SK-N-SH treated with all-trans-retinoic acid at 6 μM for 48 hours (cell line): ENCODE data around the gene RNF126.

Experiments used
- ATAC-seq: fragments of 200-7000 bp; cut with Tn5 transposase; 3 replicates; pipeline ENCODE4 v1.9.1; 2020; ENCODE audit warnings: mild to moderate bottlenecking, moderate library complexity
- ARNTL ChIP-seq: fragments of 450-650 bp; formaldehyde crosslinking; IDR thresholded peaks from 2 replicates; pipeline ENCODE4 v1.5.0; 2020; ENCODE audit warnings: low read depth, mild to moderate bottlenecking, moderate library complexity, borderline replicate concordance
- BACH2 ChIP-seq: fragments of 250-450 bp; sonication (Bioruptor Pico); IDR thresholded peaks from 2 replicates; pipeline ENCODE4 v1.9.0; 2021; ENCODE audit warnings: mild to moderate bottlenecking, borderline replicate concordance
- CREB5 ChIP-seq: fragments of 250-450 bp; sonication (Bioruptor Pico); IDR thresholded peaks from 2 replicates; pipeline ENCODE4 v1.5.1; 2020; ENCODE audit warnings: low read depth, mild to moderate bottlenecking, moderate library complexity
- CSDC2 ChIP-seq: fragments of 250-450 bp; sonication (Bioruptor Pico); IDR thresholded peaks from 2 replicates; pipeline ENCODE4 v1.5.0; 2020; ENCODE audit warnings: mild to moderate bottlenecking, moderate library complexity
- CSRNP3 ChIP-seq: fragments of 250-450 bp; sonication (Bioruptor Pico); IDR thresholded peaks from 2 replicates; pipeline ENCODE4 v1.5.1; 2021; ENCODE audit warnings: mild to moderate bottlenecking, moderate library complexity
- ESRRG ChIP-seq: fragments of 250-450 bp; sonication (Bioruptor Pico); IDR thresholded peaks from 2 replicates; pipeline ENCODE4 v1.6.1; 2021; ENCODE audit warnings: mild to moderate bottlenecking
- GLIS3 ChIP-seq: fragments of 250-450 bp; sonication (Bioruptor Pico); IDR thresholded peaks from 2 replicates; pipeline ENCODE4 v1.5.0; 2020; ENCODE audit warnings: mild to moderate bottlenecking, moderate library complexity
- ISL1 ChIP-seq: fragments of 250-450 bp; sonication (Bioruptor Pico); IDR thresholded peaks from 2 replicates; pipeline ENCODE4 v2.1.2; 2022; ENCODE audit warnings: mild to moderate bottlenecking, moderate library complexity
- OSR1 ChIP-seq: fragments of 250-450 bp; sonication (Bioruptor Pico); IDR thresholded peaks from 2 replicates; pipeline ENCODE4 v1.8.0; 2022; ENCODE audit warnings: moderate library complexity, mild to moderate bottlenecking, inconsistent platforms
- PATZ1 ChIP-seq: fragments of 250-450 bp; sonication (Bioruptor Pico); IDR thresholded peaks from 2 replicates; pipeline ENCODE4 v1.8.0; 2020; ENCODE audit warnings: mild to moderate bottlenecking, moderate library complexity, borderline replicate concordance
- POU6F1 ChIP-seq: fragments of 250-450 bp; sonication (Bioruptor Pico); IDR thresholded peaks from 2 replicates; pipeline ENCODE4 v1.8.0; 2021; ENCODE audit warnings: low read depth, mild to moderate bottlenecking, moderate library complexity, borderline replicate concordance
- PPARA ChIP-seq: fragments of 250-450 bp; sonication (Bioruptor Pico); IDR thresholded peaks from 2 replicates; pipeline ENCODE4 v1.5.0; 2020; ENCODE audit warnings: mild to moderate bottlenecking, borderline replicate concordance
- RARB ChIP-seq: fragments of 250-450 bp; sonication (Bioruptor Pico); IDR thresholded peaks from 2 replicates; pipeline ENCODE4 v1.8.0; 2021; ENCODE audit warnings: mild to moderate bottlenecking, moderate library complexity
- SNAI2 ChIP-seq: fragments of 250-450 bp; sonication (Bioruptor Pico); IDR thresholded peaks from 2 replicates; pipeline ENCODE4 v1.5.0; 2020; ENCODE audit warnings: mild to moderate bottlenecking, moderate library complexity
- TCF4 ChIP-seq: fragments of 250-450 bp; sonication (Bioruptor Pico); IDR thresholded peaks from 2 replicates; pipeline ENCODE4 v1.8.0; 2021; ENCODE audit warnings: mild to moderate bottlenecking, moderate library complexity, borderline replicate concordance
- TOX ChIP-seq: fragments of 250-450 bp; sonication (Bioruptor Pico); IDR thresholded peaks from 2 replicates; pipeline ENCODE4 v1.8.0; 2021; ENCODE audit warnings: mild to moderate bottlenecking, moderate library complexity, borderline replicate concordance
- ZFP3 ChIP-seq: fragments of 250-450 bp; sonication (Bioruptor Pico); IDR thresholded peaks from 2 replicates; pipeline ENCODE4 v1.5.0; 2020; ENCODE audit warnings: mild to moderate bottlenecking, moderate library complexity
- ZFP30 ChIP-seq: fragments of 450-650 bp; formaldehyde crosslinking; IDR thresholded peaks from 2 replicates; pipeline ENCODE4 v1.5.0; 2022; ENCODE audit warnings: mild to moderate bottlenecking, moderate library complexity
- ZNF70 ChIP-seq: fragments of 450-650 bp; formaldehyde crosslinking; IDR thresholded peaks from 2 replicates; pipeline ENCODE4 v1.5.0; 2020; ENCODE audit warnings: mild to moderate bottlenecking, moderate library complexity
- ZNF8 ChIP-seq: fragments of 450-650 bp; formaldehyde crosslinking; IDR thresholded peaks from 2 replicates; pipeline ENCODE4 v1.5.0; 2020; ENCODE audit warnings: mild to moderate bottlenecking, moderate library complexity

Gene RNF126

GRCh38 chr19:657611-658010 is 5.4 kb downstream of the RNF126 start:
- TF ChIP-seq TOX (CRISPR knock-in tag) = no peak

GRCh38 chr19:656751-657559 is 6.1 kb downstream of the RNF126 start:
- ATAC-seq = no peak
- TF ChIP-seq OSR1 (no peak), ZNF8 (CRISPR knock-in tag) (no peak), ZFP30 (CRISPR knock-in tag) (no peak), POU6F1 (CRISPR knock-in tag) (no peak), RARB (CRISPR knock-in tag) (no peak), ZFP3 (CRISPR knock-in tag) (no peak), PATZ1 (CRISPR knock-in tag) (no peak), ZNF70 (CRISPR knock-in tag) (no peak), PPARA (CRISPR knock-in tag) (no peak), CREB5 (no peak), ESRRG (CRISPR knock-in tag) (no peak), TCF4 (CRISPR knock-in tag) (no peak), SNAI2 (CRISPR knock-in tag) (no peak), BACH2 (CRISPR knock-in tag) (no peak), GLIS3 (no peak), TOX (CRISPR knock-in tag) (no peak), ARNTL (CRISPR knock-in tag) (no peak), ISL1 (CRISPR knock-in tag) (no peak), CSRNP3 (no peak)

More at GRCh38 chr19:657611-658010, 5.4 kb downstream of the RNF126 start:
- ATAC-seq = no peak

- no peak for ATAC-seq
- TF ChIP-seq TOX (CRISPR knock-in tag) = no peak
- no peak for TF ChIP-seq SNAI2 (CRISPR knock-in tag)
- TF ChIP-seq CSRNP3 = no peak
- no peak for TF ChIP-seq CSDC2 (CRISPR knock-in tag)
- no peak for TF ChIP-seq TCF4 (CRISPR knock-in tag)
- TF ChIP-seq ARNTL (CRISPR knock-in tag) = no peak
- no peak for TF ChIP-seq ZFP3 (CRISPR knock-in tag)
- no peak for TF ChIP-seq BACH2 (CRISPR knock-in tag)
- no peak for TF ChIP-seq RARB (CRISPR knock-in tag)
- TF ChIP-seq OSR1 = no peak
- TF ChIP-seq PATZ1 (CRISPR knock-in tag) = no peak
Measured at GRCh38 chr19:655691-656090, 7.3 kb downstream of the RNF126 start.
